H9 (cell line): ENCODE measurements around the gene PIAS2. TPM values are rescaled to one million over a fixed set of nuclear protein-coding genes. Genes with fewer than 3 reads are reported as not detected.

Experiments used
- DNase-seq: peaks from one replicate; pipeline ENCODE4 v3.0.0-alpha.2; 2017
- H2AFZ ChIP-seq: one replicate; pipeline ENCODE4 v1.6.1; 2013; ENCODE audit warnings: mild to moderate bottlenecking, low read length, control low read depth, moderate library complexity
- H2AK5ac ChIP-seq: 2 replicates; pipeline ENCODE4 v1.6.1; 2013; ENCODE audit warnings: low read length, control low read depth, mixed read lengths; ENCODE audit not compliant: insufficient read length
- H2BK120ac ChIP-seq: one replicate; pipeline ENCODE4 v1.6.1; 2013; ENCODE audit warnings: low read depth, mild to moderate bottlenecking, low read length, control low read depth, inconsistent platforms; ENCODE audit not compliant: poor library complexity, severe bottlenecking
- H2BK12ac ChIP-seq: 2 replicates; pipeline ENCODE4 v1.6.1; 2013; ENCODE audit warnings: low read length, control low read depth, mixed read lengths, low read depth; ENCODE audit not compliant: insufficient read length
- H2BK15ac ChIP-seq: 2 replicates; pipeline ENCODE4 v1.6.1; 2013; ENCODE audit warnings: low read depth, low read length, control low read depth
- H2BK20ac ChIP-seq: one replicate; pipeline ENCODE4 v1.6.1; 2013; ENCODE audit warnings: low read depth, mild to moderate bottlenecking, low read length, control low read depth, inconsistent platforms; ENCODE audit not compliant: poor library complexity, severe bottlenecking
- H2BK5ac ChIP-seq: 2 replicates; pipeline ENCODE4 v1.6.1; 2013; ENCODE audit warnings: low read length, control low read depth, mixed read lengths; ENCODE audit not compliant: insufficient read length
- H3K14ac ChIP-seq: 2 replicates; pipeline ENCODE4 v1.6.1; 2013; ENCODE audit warnings: low read length, control low read depth; ENCODE audit not compliant: insufficient read depth
- H3K18ac ChIP-seq: 2 replicates; pipeline ENCODE4 v1.6.1; 2013; ENCODE audit warnings: low read depth, mild to moderate bottlenecking, mixed read lengths, low read length, control low read depth; ENCODE audit not compliant: insufficient read length
- H3K23ac ChIP-seq: 2 replicates; pipeline ENCODE4 v1.6.1; 2013; ENCODE audit warnings: low read length, control low read depth, mixed read lengths, low read depth; ENCODE audit not compliant: insufficient read length
- H3K23me2 ChIP-seq: 2 replicates; pipeline ENCODE4 v1.6.1; 2013; ENCODE audit warnings: low read depth, mild to moderate bottlenecking, mixed read lengths, low read length, control low read depth; ENCODE audit not compliant: insufficient read length, poor library complexity, severe bottlenecking
- H3K27ac ChIP-seq: 2 replicates; pipeline ENCODE4 v1.5.1; 2013; ENCODE audit warnings: low read length, control low read depth, mixed read lengths, low read depth; ENCODE audit not compliant: insufficient read length
- H3K27me3 ChIP-seq: 2 replicates; pipeline ENCODE4 v1.6.1; 2013; ENCODE audit warnings: low read length, control low read depth, inconsistent platforms; ENCODE audit not compliant: insufficient read depth
- H3K4ac ChIP-seq: 2 replicates; pipeline ENCODE4 v1.6.1; 2013; ENCODE audit warnings: low read depth, mild to moderate bottlenecking, control low read depth, inconsistent platforms, low read length, moderate library complexity
- H3K4me1 ChIP-seq: 2 replicates; pipeline ENCODE4 v1.6.1; 2013; ENCODE audit warnings: low read length, control low read depth, inconsistent platforms; ENCODE audit not compliant: insufficient read depth
- H3K4me2 ChIP-seq: 2 replicates; pipeline ENCODE4 v1.6.1; 2013; ENCODE audit warnings: low read length, control low read depth, mixed read lengths; ENCODE audit not compliant: insufficient read length, insufficient read depth
- H3K56ac ChIP-seq: 2 replicates; pipeline ENCODE4 v1.6.1; 2013; ENCODE audit warnings: low read depth, mild to moderate bottlenecking, mixed read lengths, low read length, control low read depth; ENCODE audit not compliant: insufficient read length
- H3K79me1 ChIP-seq: 2 replicates; pipeline ENCODE4 v1.6.1; 2013; ENCODE audit warnings: low read depth, mild to moderate bottlenecking, moderate library complexity, low read length, control low read depth, inconsistent platforms; ENCODE audit not compliant: insufficient read depth, poor library complexity, severe bottlenecking
- H3K79me2 ChIP-seq: 2 replicates; pipeline ENCODE4 v1.6.1; 2013; ENCODE audit warnings: low read length, control low read depth, inconsistent platforms; ENCODE audit not compliant: insufficient read depth
- H3K9ac ChIP-seq: 2 replicates; pipeline ENCODE4 v1.6.1; 2013; ENCODE audit warnings: low read length, control low read depth, mixed read lengths; ENCODE audit not compliant: insufficient read length; ENCODE audit errors: extremely low read depth
- H3K9me3 ChIP-seq: one replicate; pipeline ENCODE4 v1.6.1; 2013; ENCODE audit warnings: low read depth, low read length, inconsistent platforms; ENCODE audit not compliant: control insufficient read depth
- H3T11ph ChIP-seq: one replicate; pipeline ENCODE4 v1.6.1; 2013; ENCODE audit warnings: mild to moderate bottlenecking, low read length, control low read depth, inconsistent platforms
- H4K20me1 ChIP-seq: one replicate; pipeline ENCODE4 v1.6.1; 2013; ENCODE audit not compliant: control insufficient read depth, insufficient read length, insufficient read depth
- H4K5ac ChIP-seq: 2 replicates; pipeline ENCODE4 v1.6.1; 2013; ENCODE audit warnings: low read depth, mild to moderate bottlenecking, mixed read lengths, low read length, control low read depth; ENCODE audit not compliant: insufficient read length
- H4K8ac ChIP-seq: replicated peaks from 2 replicates; pipeline ENCODE4 v1.6.1; 2013; ENCODE audit warnings: low read length, control low read depth, mixed read lengths, low read depth; ENCODE audit not compliant: insufficient read length
- H4K91ac ChIP-seq: 2 replicates; pipeline ENCODE4 v1.6.1; 2013; ENCODE audit warnings: low read depth, mild to moderate bottlenecking, moderate library complexity, mixed read lengths, low read length, control low read depth; ENCODE audit not compliant: insufficient read length
- H3K27ac Mint-ChIP-seq, 3 experiments: 2 replicates in 2 of 3; 3 replicates in 1 of 3; pipeline ENCODE4 v1.8.0; 2020 to 2021; ENCODE audit warnings: mixed read lengths in 3 of 3, mild to moderate bottlenecking in 1 of 3, moderate library complexity in 1 of 3
- H3K27me3 Mint-ChIP-seq: 2 replicates; pipeline ENCODE4 v1.8.0; 2021; ENCODE audit warnings: low read depth, mild to moderate bottlenecking, moderate library complexity, mixed read lengths
- H3K36me3 Mint-ChIP-seq, 3 experiments: 2 replicates in 2 of 3; 3 replicates in 1 of 3; pipeline ENCODE4 v1.8.0; 2020 to 2021; ENCODE audit warnings: low read depth in 3 of 3, mixed read lengths in 3 of 3; ENCODE audit not compliant: insufficient read depth in 1 of 3
- H3K4me1 Mint-ChIP-seq, 2 experiments: 2 replicates each; pipeline ENCODE4 v1.8.0; 2020; ENCODE audit warnings: mixed read lengths in 2 of 2
- H3K4me3 Mint-ChIP-seq, 2 experiments: 2 replicates in 1 of 2; 3 replicates in 1 of 2; pipeline ENCODE4 v1.8.0; 2020 to 2021; ENCODE audit warnings: mild to moderate bottlenecking in 2 of 2, mixed read lengths in 2 of 2, moderate library complexity in 1 of 2
- H3K9me3 Mint-ChIP-seq, 2 experiments: 2 replicates in 1 of 2; 3 replicates in 1 of 2; pipeline ENCODE4 v1.8.0; 2020; ENCODE audit warnings: mild to moderate bottlenecking in 2 of 2, mixed read lengths in 2 of 2, moderate library complexity in 1 of 2
- CTCF ChIP-seq: fragments of 200-600 bp; sonication (generic); conservative IDR thresholded peaks from 3 replicates; pipeline ENCODE4 v1.8.0; 2021; ENCODE audit warnings: antibody characterized with exemption, mild to moderate bottlenecking
- WGBS: extraction: QIAGEN DNeasy Blood & Tissue Kit; methylation state at CpG from one replicate; pipeline ENCODE4 v1.1.7; 2013; ENCODE audit warnings: missing lambda C conversion rate, low lambda C conversion rate, mixed read lengths; ENCODE audit not compliant: insufficient read length; ENCODE audit errors: extremely low coverage; 5-methylcytosine and 5-hydroxymethylcytosine counted together
- total RNA-seq: library from RNA; stranded (reverse); gene quantifications from 2 replicates; pipeline ENCODE4 v1.2.1, GENCODE V29; 2021

Gene PIAS2
- total RNA-seq, 1 experiment from 2014 or later: 58.4 TPM

- Histone ChIP-seq H3K27ac (no peak overlapping the region), H3K23ac (no peak overlapping the region), H4K8ac (no peak overlapping the region), H2AFZ (no peak overlapping the region), H3K79me2 (peaks cover 20% of the 10 kb centered on the region; the same call in 1 of the 2 replicates), H2BK20ac (no peak overlapping the region), H3K23me2 (no peaks in the 10 kb centered on the region), H3K56ac (no peak overlapping the region), H4K20me1 (peaks cover 2% of the 10 kb centered on the region), H2AK5ac (no peak overlapping the region), H4K91ac (no peak overlapping the region), H3K9me3 (peaks cover 27% of the 10 kb centered on the region), H4K5ac (no peak overlapping the region), H2BK12ac (no peak overlapping the region), H3K18ac (no peak overlapping the region), H3K14ac (no peak overlapping the region), H3T11ph (no peak overlapping the region), H3K4me1 (no peaks in the 10 kb centered on the region; the same call in 1 of the 2 replicates), H3K79me1 (peaks cover 14% of the 10 kb centered on the region), H3K4ac (no peak overlapping the region), H3K4me2 (no peak overlapping the region), H2BK15ac (no peak overlapping the region), H3K27me3 (no peaks in the 10 kb centered on the region), H3K9ac (no peak overlapping the region), H2BK120ac (no peak overlapping the region), H2BK5ac (no peak overlapping the region)
- no peak for DNase-seq
- WGBS: no CpG with 5 or more reads among the region's 3 CpGs
- no peaks in the 10 kb centered on the region; the same call in 1 of the 2 replicates for H3K27me3 Mint-ChIP-seq
- peaks cover 35 to 37% of the 10 kb centered on the region in 2 experiments for H3K9me3 Mint-ChIP-seq
- H3K4me3 Mint-ChIP-seq: no peak overlapping the region
- 0 out of 7 replicates have a peak overlapping the region, but pooled peaks of 1 of the 3 experiments have one; percentile 64 for H3K27ac Mint-ChIP-seq
- TF ChIP-seq CTCF: no peak
- peaks cover 13 to 14% of the 10 kb centered on the region in 2 experiments for H3K4me1 Mint-ChIP-seq
- H3K36me3 Mint-ChIP-seq: peaks cover 46 to 62% (median 52%) of the 10 kb centered on the region in 3 experiments
These were observed 25.5 kb downstream of the PIAS2 start for GRCh38 chr18:46891742-46892214.
